Daoy (cell line): ENCODE measurements around the gene SFR1. TPM values are rescaled to one million over a fixed set of nuclear protein-coding genes. Genes with fewer than 3 reads are reported as not detected.
A peak's percentile ranks its signal among the peaks of the same experiment; 100 is the strongest.

Experiments
- DNase-seq: peaks from one replicate; pipeline ENCODE4 v3.0.0-alpha.2; 2015; ENCODE audit warnings: low read depth
- total RNA-seq: library from RNA; depleted of rRNA; stranded (reverse); fragments of >200 nt; shearing (Covaris generic); gene quantifications from 2 replicates; pipeline ENCODE4 v1.2.3, GENCODE V29; 2014

Gene SFR1
- total RNA-seq, 1 experiment from 2014 or later: 14.3 TPM

DNA sequence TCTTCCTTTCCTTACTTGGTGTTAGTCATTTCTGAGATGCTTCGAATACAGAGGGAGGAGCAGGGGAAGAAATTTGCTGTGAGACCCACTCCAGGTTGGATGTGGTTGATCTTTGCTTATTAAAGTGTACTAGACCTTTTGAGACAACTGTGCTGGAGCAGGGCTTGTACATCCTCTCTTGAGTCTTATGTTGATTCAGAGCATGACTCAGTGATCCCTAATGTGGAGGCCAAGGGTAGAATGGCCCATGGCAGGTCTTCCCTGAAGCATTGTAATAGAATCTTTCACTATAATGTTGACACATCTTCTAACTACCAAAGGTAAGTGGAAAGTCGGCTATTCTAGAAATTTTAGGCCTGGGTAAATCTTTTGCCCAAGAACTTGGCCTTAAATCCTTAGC, 17.0 kb upstream of the SFR1 start:
- DNase-seq: no peak

- DNase-seq: peak; percentile 38
Measured at GRCh38 chr10:104109908-104110662, 11.9 kb upstream of the SFR1 start.

DNA sequence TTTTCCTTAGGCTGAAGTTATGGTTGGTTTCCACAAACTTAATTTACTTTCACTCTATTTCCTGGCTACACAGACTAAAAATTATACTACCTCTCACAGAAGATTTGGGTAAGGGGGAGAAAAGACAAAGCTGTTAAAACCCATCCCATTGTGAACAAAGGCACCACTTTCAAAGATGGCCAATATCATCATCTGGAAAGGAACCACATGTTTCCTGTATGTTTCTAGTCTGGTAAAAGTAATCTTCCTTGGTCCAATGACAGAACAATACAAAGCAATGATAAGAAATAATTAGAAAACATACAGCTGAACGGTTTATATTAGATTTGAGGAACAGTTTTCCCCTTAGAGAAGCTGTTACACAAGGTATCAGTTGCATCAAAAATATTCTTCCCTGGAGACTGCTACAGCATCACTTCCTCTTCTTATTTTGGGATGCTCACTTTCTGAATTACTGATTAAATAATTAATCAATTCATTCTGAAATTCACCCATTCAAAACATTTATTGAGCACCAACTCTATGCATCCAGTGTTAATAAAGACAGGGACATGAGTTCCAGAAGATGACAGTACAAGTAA, 8.5 kb upstream of the SFR1 start:
- DNase-seq: no peak

GRCh38 chr10:104117839-104118323, 4.1 kb upstream of the SFR1 start:
- DNase-seq: peak; percentile 59

DNA sequence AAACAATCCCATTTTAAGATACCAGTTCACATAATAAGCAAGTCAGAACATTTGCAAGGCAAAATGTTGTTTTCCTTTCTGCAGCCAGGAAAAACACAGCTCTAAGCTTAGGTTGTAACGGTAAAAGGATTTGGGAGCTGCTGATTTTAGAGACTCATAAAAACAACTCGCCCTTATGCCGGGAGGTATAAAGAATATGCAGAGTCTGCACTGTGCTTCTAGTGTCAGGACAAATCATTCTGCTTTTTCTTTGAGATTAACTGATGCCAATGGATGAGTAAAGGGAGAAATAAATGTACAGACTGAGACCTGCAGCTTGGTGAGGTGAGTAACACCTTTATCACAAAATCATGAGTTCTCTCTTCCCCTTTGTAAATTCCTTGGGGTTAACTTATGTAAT, 2.0 kb upstream of the SFR1 start:
- no peak for DNase-seq

DNA sequence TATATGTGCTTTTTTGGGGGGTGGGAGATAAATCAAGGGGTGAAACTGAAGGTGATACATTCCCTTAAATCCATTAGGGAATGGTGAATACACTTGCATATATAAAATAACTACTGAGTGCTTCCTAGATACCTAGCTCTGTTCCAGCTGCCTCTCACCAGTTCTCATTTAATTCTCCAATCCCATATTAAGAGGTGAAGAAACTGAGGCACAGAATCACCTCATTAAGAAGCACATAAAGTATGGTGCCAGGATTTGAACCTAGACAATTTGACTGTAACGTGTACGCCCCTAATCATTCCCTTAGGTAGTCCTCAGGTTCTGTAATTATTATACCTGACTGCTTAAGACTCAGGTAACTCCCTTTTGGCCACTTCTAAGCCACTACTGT, 1.5 kb upstream of the SFR1 start:
- DNase-seq: no peak

- peak; percentile 92 for DNase-seq
Measured at GRCh38 chr10:104120903-104121484, 977 bp upstream of the SFR1 start.

DNA sequence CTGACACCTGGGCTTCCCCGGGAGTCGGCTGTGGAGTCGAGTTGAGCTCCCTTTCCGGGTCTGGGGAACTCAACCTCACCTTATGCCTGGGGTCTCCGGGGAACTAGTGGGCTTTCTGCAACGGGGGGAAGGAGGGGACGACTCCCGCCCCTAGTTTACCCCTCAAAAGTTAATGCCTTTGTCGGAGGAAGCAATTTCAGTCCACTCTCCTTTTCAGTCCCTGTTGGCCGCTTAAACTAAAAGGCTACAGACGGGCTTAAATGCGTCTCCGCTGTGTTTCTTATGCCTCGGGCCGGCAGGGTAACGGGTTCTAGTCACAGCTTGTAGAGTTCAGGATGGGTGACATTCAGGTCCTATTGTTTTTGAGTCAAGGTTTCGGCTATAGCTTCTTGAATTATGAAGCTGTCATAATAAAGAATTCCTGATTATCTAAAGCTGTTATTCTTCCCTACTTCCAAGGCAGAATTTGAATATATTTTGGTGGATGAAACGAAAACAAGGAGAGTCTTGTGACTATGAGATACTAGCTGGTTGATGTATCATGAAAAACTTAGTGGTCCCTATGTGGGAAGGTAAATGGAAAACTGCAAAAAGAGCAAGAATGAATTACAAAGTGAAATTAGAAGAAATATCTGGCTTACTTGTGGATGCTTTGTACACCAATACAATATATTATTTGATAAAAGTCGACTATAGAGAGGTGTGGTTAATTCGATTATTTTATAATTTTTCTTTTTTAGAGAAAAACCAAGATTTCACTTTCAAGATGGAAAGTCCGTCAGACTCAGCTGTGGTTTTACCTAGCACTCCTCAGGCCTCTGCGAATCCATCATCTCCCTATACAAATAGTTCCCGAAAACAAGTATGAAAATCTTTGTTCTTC, 495 bp downstream of the SFR1 start:
- peak; percentile 15 for DNase-seq

DNA sequence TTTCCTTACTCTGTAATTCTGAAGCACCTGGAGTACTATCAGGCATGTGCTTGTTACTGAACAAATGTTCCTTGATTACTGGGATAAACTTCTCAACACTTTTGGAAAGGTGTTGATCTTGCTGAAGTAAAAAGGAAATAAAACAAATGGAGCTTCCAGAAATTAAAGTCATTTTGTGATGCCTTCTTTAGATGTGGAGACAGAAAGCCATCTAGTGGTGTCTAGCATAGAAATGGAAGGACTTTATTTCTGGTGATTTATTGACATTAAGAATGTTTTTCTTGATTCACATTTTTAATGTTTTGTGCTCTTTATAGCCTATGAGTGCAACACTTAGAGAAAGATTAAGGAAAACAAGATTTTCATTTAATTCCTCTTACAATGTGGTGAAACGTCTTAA, 1.4 kb downstream of the SFR1 start:
- DNase-seq: no peak

- peak; percentile 17 for DNase-seq
Measured at GRCh38 chr10:104127411-104127810, 5.4 kb downstream of the SFR1 start.

- peak; percentile 42 for DNase-seq
Measured at GRCh38 chr10:104128214-104128613, 6.2 kb downstream of the SFR1 start.

- DNase-seq: no peak
Measured at GRCh38 chr10:104130041-104130440, 8.1 kb downstream of the SFR1 start.

DNA sequence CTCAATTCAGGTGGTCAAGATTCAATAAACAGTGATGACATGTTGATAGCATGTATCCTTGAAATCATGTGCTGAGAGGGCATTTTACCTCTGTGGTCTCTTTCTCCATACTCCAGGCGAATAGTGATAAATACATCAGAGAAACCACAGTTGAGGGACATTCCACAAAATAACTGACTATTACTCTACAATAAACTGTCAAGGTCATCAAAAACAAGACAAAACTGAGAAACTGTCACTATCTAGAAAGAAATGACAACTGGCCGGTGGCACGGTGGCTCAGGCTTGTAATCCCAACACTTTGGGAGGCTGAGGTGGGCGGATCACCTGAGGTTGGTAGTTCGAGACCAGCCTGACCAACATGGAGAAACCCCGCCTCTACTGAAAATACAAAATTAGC, 16.2 kb downstream of the SFR1 start:
- no peak for DNase-seq

- peak; percentile 13 for DNase-seq
Measured at GRCh38 chr10:104139221-104139620, 17.2 kb downstream of the SFR1 start.

DNA sequence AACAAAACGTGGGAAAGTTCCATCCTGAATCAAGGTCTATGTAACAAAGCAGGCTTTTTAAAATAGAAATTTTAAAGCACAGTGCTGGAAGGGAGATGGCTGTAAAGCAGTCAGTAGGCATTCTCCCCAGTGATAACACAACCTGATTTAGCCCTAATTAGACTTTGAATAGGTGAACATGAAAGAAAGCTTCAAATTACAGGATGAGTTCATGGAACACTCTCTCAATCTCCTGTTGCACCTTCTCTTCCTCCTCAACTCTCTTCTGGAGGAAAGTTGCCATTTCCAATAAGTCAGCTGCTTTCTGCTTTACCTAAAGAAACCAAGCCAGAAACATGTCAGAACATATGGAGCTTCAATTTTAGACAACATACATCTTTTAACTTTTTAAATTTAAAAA, 20.1 kb downstream of the SFR1 start:
- no peak for DNase-seq

- no peak for DNase-seq
Measured at GRCh38 chr10:104143829-104144228, 21.9 kb downstream of the SFR1 start.

DNA sequence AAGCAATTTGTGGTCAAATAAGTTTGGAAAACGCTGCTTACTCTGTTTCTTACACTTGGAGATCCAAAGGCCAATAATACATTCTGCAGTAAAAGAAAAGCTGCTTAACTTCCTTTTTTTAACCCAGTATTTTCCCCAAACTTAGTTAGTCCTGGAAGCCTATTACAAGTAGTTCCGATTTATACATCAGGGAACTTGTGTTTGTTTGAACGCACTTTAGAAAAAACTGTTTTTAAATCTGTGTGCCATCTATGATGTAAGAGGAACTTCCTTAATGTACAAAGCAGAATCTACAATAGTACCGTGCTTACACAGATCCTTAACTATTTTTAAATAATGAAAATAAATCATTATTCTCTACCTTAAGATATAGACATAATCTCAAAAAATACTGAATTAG, 23.0 kb downstream of the SFR1 start:
- DNase-seq: no peak

- no peak for DNase-seq
Measured at GRCh38 chr10:104146882-104147281, 24.9 kb downstream of the SFR1 start.

DNA sequence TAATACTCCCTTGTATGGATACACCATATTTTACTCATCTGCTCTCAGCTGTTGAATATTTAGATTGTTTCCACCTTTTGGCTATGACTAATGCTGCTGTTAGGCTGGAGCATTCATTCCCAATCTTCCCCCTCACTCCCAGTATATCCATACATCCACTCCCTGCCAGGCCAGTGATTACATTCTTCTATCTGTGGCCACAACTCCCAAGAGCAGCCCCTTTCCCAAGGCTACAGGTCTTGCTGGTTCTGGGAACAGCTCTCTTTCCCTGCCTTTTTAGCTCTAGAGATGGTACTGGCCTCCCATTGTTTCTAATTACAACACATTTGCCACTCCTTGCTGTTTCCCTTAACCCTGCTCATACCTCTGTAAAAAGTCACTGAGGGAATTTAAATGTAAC, 28.2 kb downstream of the SFR1 start:
- DNase-seq: no peak

DNA sequence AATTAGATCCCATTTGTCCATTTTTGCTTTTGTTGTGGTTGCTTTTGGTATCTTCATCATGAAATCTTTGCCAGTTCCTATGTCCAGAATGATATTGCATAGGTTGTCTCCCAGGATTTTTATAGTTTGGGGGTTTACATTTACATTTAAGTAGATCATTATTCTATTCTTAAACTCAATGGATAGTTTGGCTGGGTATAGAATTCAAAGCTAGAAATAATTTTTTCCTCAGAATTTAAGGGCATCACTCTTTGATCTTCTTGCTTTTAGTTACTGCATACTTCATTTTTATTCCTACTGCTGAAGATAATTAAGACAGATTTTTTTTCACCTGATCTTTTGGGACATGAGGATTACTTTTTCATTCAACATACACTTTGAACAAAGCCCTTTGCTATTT, 29.8 kb downstream of the SFR1 start:
- no peak for DNase-seq

GRCh38 chr10:104155591-104155990, 33.6 kb downstream of the SFR1 start:
- DNase-seq: no peak

DNA sequence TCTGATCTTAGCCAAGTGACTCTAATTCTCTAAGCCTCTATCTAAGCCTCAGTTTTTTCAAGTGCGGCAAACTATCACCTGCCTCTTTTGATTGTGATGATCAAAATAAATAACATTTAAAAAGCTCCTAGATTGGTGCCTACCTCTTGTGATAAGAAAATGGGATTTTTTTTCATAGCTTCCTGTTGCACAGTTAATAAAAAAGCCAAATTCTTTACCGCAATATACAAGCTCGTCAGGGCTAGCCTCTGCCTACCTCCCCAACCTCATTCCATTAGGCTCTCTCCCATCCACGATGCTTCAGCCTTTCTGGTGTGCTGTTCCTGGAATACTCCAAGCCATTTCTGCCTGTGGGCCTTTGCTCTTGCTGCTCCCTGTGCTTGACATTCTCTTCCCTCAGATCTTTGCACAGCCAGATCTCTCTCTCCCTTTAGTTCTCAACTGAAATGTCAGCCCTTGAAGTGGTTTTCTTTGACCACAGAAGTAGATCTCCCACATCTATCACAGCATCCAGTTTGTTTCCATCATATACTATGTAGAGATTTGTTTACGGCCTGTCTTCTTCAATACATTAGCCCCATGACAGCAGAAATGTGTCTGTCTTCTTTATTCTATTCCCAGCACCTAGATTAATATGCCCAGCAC, 48.8 kb downstream of the SFR1 start:
- no peak for DNase-seq
